ENCODE measurements around the gene DAB2IP. TPM values are rescaled to one million over a fixed set of nuclear protein-coding genes. Genes with fewer than 3 reads are reported as not detected.
A peak's percentile ranks its signal among the peaks of the same experiment; 100 is the strongest.

The DAB2IP gene
- total and polyA plus RNA-seq, 2 donors from 2014 or later, result 33.8 to 105 TPM

DNA sequence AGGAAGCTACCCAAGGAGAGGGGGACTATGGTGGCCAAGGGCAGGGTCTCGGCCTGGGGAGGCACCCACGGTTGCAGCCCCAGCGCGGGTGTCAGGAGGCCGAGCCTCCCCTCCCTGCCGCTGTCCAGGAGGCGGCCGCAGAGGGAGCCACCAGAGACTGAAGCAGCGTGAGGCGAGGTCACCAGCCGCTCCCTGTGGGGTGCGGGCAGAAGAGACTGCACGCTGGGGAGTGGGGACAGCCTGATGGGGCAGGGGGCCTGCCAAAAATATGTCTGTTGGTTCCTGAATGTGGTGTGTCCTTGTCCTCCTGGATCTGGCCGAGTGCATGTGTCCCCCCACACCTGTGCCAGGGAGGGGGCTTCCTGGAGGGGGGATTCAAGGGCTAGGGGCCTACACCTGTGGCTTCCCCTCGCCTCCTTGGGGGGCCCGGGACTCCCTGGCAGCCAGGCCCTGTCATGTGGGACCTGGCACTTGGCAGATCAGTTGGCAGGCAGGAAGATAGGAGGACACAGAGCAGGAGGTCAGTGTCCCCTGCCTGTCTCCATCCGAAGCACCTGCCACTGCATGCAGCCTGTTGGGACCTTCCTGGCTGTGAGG, 131.2 kb downstream of the DAB2IP start:
- H3K4me3 ChIP-seq (ENCODE audit: low read length in 3 of 3), result no peak overlapping the region
- H3K9me3 ChIP-seq (ENCODE audit: control insufficient read depth in 2 of 3, insufficient read depth in 1 of 3, low read length in 3 of 3), result peaks cover 0 to 4% (median 0%) of the 10 kb centered on the region in 3 donors
- H3K4me1 ChIP-seq (ENCODE audit: control insufficient read depth in 2 of 3, insufficient read depth in 2 of 3, low read depth in 1 of 3, low read length in 3 of 3), result no peaks in the 10 kb centered on the region
- peak in 2 of 5 donors; percentile 7 to 37 for DNase-seq
- no peak for FAIRE-seq
- H3K9ac ChIP-seq (ENCODE audit: low read length in 3 of 3), result no peak overlapping the region
- TF ChIP-seq, protein P1, sequence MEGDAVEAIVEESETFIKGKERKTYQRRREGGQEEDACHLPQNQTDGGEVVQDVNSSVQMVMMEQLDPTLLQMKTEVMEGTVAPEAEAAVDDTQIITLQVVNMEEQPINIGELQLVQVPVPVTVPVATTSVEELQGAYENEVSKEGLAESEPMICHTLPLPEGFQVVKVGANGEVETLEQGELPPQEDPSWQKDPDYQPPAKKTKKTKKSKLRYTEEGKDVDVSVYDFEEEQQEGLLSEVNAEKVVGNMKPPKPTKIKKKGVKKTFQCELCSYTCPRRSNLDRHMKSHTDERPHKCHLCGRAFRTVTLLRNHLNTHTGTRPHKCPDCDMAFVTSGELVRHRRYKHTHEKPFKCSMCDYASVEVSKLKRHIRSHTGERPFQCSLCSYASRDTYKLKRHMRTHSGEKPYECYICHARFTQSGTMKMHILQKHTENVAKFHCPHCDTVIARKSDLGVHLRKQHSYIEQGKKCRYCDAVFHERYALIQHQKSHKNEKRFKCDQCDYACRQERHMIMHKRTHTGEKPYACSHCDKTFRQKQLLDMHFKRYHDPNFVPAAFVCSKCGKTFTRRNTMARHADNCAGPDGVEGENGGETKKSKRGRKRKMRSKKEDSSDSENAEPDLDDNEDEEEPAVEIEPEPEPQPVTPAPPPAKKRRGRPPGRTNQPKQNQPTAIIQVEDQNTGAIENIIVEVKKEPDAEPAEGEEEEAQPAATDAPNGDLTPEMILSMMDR (IDR thresholded peaks at IDR 0.05; ENCODE audit: borderline replicate concordance, extremely low read depth, insufficient read depth), result no peak
- intact Hi-C loops (cut with DNase I), result no loop called here
- H3K27ac ChIP-seq (ENCODE audit: low read depth in 2 of 2, low read length in 2 of 2), result no peak overlapping the region
- H3K27me3 ChIP-seq (ENCODE audit: control insufficient read depth, insufficient read depth, low read length), result no peaks in the 10 kb centered on the region
- peaks cover 2 to 20% (median 15%) of the 10 kb centered on the region in 3 donors for H3K36me3 ChIP-seq (ENCODE audit: control insufficient read depth in 2 of 3, insufficient read depth in 3 of 3, low read length in 3 of 3)

- Histone ChIP-seq H3K4me3 (ENCODE audit: low read length in 3 of 3) (no peak overlapping the region), H3K36me3 (ENCODE audit: control insufficient read depth in 2 of 3, insufficient read depth in 3 of 3, low read length in 3 of 3) (peaks cover 2 to 20% (median 12%) of the 10 kb centered on the region in 3 donors), H3K4me1 (ENCODE audit: control insufficient read depth in 2 of 3, insufficient read depth in 2 of 3, low read depth in 1 of 3, low read length in 3 of 3) (no peaks in the 10 kb centered on the region), H3K27me3 (ENCODE audit: control insufficient read depth, insufficient read depth, low read length) (no peaks in the 10 kb centered on the region), H3K9me3 (ENCODE audit: control insufficient read depth in 2 of 3, insufficient read depth in 1 of 3, low read length in 3 of 3) (peaks cover 0 to 1% (median 0%) of the 10 kb centered on the region in 3 donors), H3K9ac (ENCODE audit: low read length in 3 of 3) (no peak overlapping the region), H3K27ac (ENCODE audit: low read depth in 2 of 2, low read length in 2 of 2) (no peak overlapping the region)
- no peak for FAIRE-seq
- DNase-seq, result no peak
- TF ChIP-seq, protein P1 (IDR thresholded peaks at IDR 0.05; ENCODE audit: borderline replicate concordance, extremely low read depth, insufficient read depth), result no peak
- intact Hi-C loops (cut with DNase I), result no loop called here
Observed at GRCh38 chr9:121783111-121783510, 131.7 kb downstream of the DAB2IP start.

- Histone ChIP-seq H3K36me3 (ENCODE audit: control insufficient read depth in 2 of 3, insufficient read depth in 3 of 3, low read length in 3 of 3) (peaks cover 0 to 20% (median 12%) of the 10 kb centered on the region in 3 donors), H3K27ac (ENCODE audit: low read depth in 2 of 2, low read length in 2 of 2) (no peak overlapping the region), H3K9ac (ENCODE audit: low read length in 3 of 3) (no peak overlapping the region), H3K9me3 (ENCODE audit: control insufficient read depth in 2 of 3, insufficient read depth in 1 of 3, low read length in 3 of 3) (no peaks in the 10 kb centered on the region), H3K27me3 (ENCODE audit: control insufficient read depth, insufficient read depth, low read length) (no peaks in the 10 kb centered on the region), H3K4me3 (ENCODE audit: low read length in 3 of 3) (no peak overlapping the region), H3K4me1 (ENCODE audit: control insufficient read depth in 2 of 3, insufficient read depth in 2 of 3, low read depth in 1 of 3, low read length in 3 of 3) (no peaks in the 10 kb centered on the region)
- TF ChIP-seq, protein P1 (IDR thresholded peaks at IDR 0.05; ENCODE audit: borderline replicate concordance, extremely low read depth, insufficient read depth), result no peak
- FAIRE-seq, result no peak
- intact Hi-C loops (cut with DNase I), result no loop called here
- peak in 3 of 5 donors; percentile 13 to 67 (median 45) for DNase-seq
Observed at GRCh38 chr9:121783521-121784507, 132.4 kb downstream of the DAB2IP start.

Measured in kidney (tissue), 14 donors.